GM12891 (cell line): Measurements from ENCODE around the gene MRPL32.

Experiments
- POLR2A ChIP-seq: IDR thresholded peaks from 2 replicates; pipeline ENCODE4 v1.6.1; 2011; ENCODE audit warnings: low read depth, low read length, control low read depth
- TAF1 ChIP-seq: IDR thresholded peaks from 2 replicates; pipeline ENCODE4 v1.6.1; 2011; ENCODE audit warnings: low read depth, low read length, control low read depth

DNA sequence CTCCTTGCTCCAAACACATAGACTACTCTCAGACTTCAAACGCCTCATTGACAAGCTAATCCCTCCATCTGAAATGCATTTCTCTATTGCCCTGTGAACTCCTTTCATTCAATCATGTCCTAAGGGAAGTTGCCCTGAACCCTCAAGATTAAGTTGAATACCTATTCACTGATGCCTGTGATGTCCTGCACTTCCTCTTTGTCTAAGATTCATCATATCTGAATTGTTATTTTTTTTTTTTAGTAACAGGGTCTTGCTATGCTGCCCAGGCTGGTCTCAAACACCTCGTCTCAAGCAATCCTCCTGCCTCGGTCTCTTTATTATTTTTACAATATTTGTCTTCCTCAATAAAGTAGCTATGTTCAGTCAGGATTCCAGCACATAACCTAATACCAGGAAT is 3.4 kb upstream of the MRPL32 start:
- TF ChIP-seq TAF1 (no peak), POLR2A (no peak)
